Keratinocyte (primary cell): Measurements from ENCODE around the gene APCDD1L. TPM values are rescaled to one million over a fixed set of nuclear protein-coding genes. Genes with fewer than 3 reads are reported as not detected.

Source experiments
- DNase-seq: peaks from one replicate; pipeline ENCODE4 v3.0.0-alpha.2; 2011; ENCODE audit warnings: low read depth, missing footprints, low spot score
- FAIRE-seq: peaks from 2 replicates; lab custom pipeline; 2011; peaks lifted over from hg19 to GRCh38; lab: Jason Lieb, UNC
- H2AFZ ChIP-seq: 2 replicates; pipeline ENCODE4 v1.6.0; 2012; ENCODE audit warnings: low read length, control low read depth, inconsistent platforms; ENCODE audit not compliant: control insufficient read depth
- H3K27ac ChIP-seq: 2 replicates; pipeline ENCODE4 v1.5.1; 2011; ENCODE audit warnings: low read length; ENCODE audit not compliant: control insufficient read depth, insufficient read depth
- H3K27me3 ChIP-seq: 3 replicates; pipeline ENCODE4 v1.6.0; 2011; ENCODE audit warnings: low read length; ENCODE audit not compliant: control insufficient read depth, insufficient read depth; ENCODE audit errors: extremely low read depth
- H3K36me3 ChIP-seq, 2 experiments: 2 replicates in 1 of 2; 3 replicates in 1 of 2; pipeline ENCODE4 v1.5.1; 2011; ENCODE audit warnings: low read length in 2 of 2, mild to moderate bottlenecking in 1 of 2; ENCODE audit not compliant: control insufficient read depth in 2 of 2, insufficient read depth in 2 of 2; ENCODE audit errors: extremely low read depth in 1 of 2
- H3K4me1 ChIP-seq: 3 replicates; pipeline ENCODE4 v1.5.1; 2011; ENCODE audit warnings: low read length; ENCODE audit not compliant: control insufficient read depth, insufficient read depth; ENCODE audit errors: extremely low read depth
- H3K4me2 ChIP-seq: 3 replicates; pipeline ENCODE4 v1.6.0; 2011; ENCODE audit warnings: low read depth, low read length; ENCODE audit not compliant: control insufficient read depth, insufficient read depth; ENCODE audit errors: extremely low read depth
- H3K4me3 ChIP-seq, 3 experiments: fragments of 200-600 bp in 1 of 3; sonication (generic) in 1 of 3; 2 replicates in 2 of 3; 3 replicates in 1 of 3; pipeline ENCODE4 v1.5.1; 2011 to 2016; ENCODE audit warnings: low read length in 3 of 3, mild to moderate bottlenecking in 3 of 3, control low read depth in 2 of 3, inconsistent platforms in 1 of 3, low read depth in 1 of 3, mixed read lengths in 1 of 3, mixed run types in 1 of 3, moderate library complexity in 1 of 3; ENCODE audit not compliant: control insufficient read depth in 2 of 3, insufficient read depth in 2 of 3; ENCODE audit errors: extremely low read depth in 1 of 3
- H3K79me2 ChIP-seq: 2 replicates; pipeline ENCODE4 v1.6.0; 2012; ENCODE audit warnings: low read length; ENCODE audit not compliant: control insufficient read depth, insufficient read depth
- H3K9ac ChIP-seq: 3 replicates; pipeline ENCODE4 v1.6.0; 2011; ENCODE audit warnings: low read length; ENCODE audit not compliant: control insufficient read depth, insufficient read depth; ENCODE audit errors: extremely low read depth
- H3K9me1 ChIP-seq: 3 replicates; pipeline ENCODE4 v1.6.0; 2011; ENCODE audit warnings: low read length; ENCODE audit not compliant: control insufficient read depth, insufficient read depth; ENCODE audit errors: extremely low read depth
- H3K9me3 ChIP-seq: 2 replicates; pipeline ENCODE4 v1.5.1; 2012; ENCODE audit warnings: low read depth, low read length; ENCODE audit not compliant: control insufficient read depth
- H4K20me1 ChIP-seq: 3 replicates; pipeline ENCODE4 v1.6.0; 2011; ENCODE audit warnings: low read length; ENCODE audit not compliant: control insufficient read depth, insufficient read depth; ENCODE audit errors: extremely low read depth
- EZH2 ChIP-seq: IDR thresholded peaks from one replicate; pipeline ENCODE4 v1.6.1; 2012; ENCODE audit warnings: inconsistent platforms, mild to moderate bottlenecking, low read length, moderate library complexity
- dilution Hi-C: fragments of 300-500 bp; cut with MboI; formaldehyde crosslinking; loops from one replicate; pipeline ENCODE4 v1.7.0; 2020; ENCODE audit warnings: low sequenced_read_pairs; ENCODE audit not compliant: extremely low pct_ligation_motif_present
- polyA plus RNA-seq, 5 experiments: library from polyadenylated mRNA; depleted of rRNA in 3 of 5; stranded (reverse) in 3 of 5; stranded (forward) in 1 of 5; unstranded in 1 of 5; fragments of >200 nt; gene quantifications; 1 replicate in 1 of 5; 2 replicates in 3 of 5; 3 replicates in 1 of 5; pipeline versions ENCODE4 v1.2.1 to v1.2.3, GENCODE V29; 2011 to 2012; ENCODE audit warnings: missing spikeins in 2 of 5, low read depth in 1 of 5, low replicate concordance in 1 of 5
- TF ChIP-seq, protein P1 (sequence below), 3 experiments: IDR thresholded peaks in 1 of 3; conservative IDR thresholded peaks in 1 of 3; optimal IDR thresholded peaks in 1 of 3; 2 replicates in 2 of 3; 3 replicates in 1 of 3; pipeline versions ENCODE3 to v1.5.1; 2011; ENCODE audit warnings: low read length in 3 of 3, mild to moderate bottlenecking in 3 of 3, moderate library complexity in 2 of 3, control low read depth in 1 of 3, inconsistent platforms in 1 of 3; ENCODE audit not compliant: insufficient read depth in 2 of 3; ENCODE audit errors: extremely low read depth in 1 of 3

APCDD1L gene
- polyA plus RNA-seq, 1 donor (not counting 4 experiments of a cell fraction or from before 2014, with no cell fraction given) = 0.67 TPM

DNA sequence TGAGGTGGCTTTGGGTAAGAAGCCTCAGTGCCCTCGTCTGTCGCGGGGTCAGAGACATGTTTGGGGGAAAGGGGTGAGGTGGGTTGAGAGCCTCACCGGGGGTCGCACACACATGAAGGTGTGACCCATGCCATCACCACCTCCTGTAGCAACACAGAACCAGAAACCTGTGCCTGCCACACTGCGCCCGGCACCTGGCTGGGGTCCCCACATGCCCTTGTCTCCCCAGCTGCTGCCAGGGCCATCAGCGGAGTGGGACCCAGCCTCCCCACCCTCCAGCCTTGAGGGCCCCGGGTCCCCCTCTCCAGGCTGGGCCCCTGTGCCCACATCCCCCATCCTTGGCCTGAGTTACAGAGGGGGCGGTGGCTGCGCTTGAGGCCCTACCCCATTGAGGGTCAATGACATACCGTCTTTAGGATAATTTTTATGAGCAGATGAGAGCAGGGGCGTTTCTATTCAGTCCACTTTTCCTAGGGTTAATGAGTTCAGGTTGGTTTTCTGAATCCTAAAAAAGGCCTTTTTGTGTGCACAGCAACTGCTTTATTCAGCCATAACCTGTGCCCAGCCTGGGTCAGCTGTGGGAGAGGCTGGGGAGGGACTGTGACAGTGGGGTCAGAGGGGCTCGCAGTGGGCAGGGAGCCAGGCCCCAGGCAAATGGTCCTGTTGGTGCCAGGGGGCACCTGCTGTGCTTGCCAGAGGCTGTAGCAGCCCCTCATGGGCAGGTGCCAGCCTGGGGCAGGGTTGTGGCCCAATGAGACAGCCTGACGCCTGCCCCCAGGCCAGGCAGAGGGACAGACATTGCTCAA, 19.4 kb downstream of the APCDD1L start:
- DNase-seq (no peak), FAIRE-seq (no peak)

DNA sequence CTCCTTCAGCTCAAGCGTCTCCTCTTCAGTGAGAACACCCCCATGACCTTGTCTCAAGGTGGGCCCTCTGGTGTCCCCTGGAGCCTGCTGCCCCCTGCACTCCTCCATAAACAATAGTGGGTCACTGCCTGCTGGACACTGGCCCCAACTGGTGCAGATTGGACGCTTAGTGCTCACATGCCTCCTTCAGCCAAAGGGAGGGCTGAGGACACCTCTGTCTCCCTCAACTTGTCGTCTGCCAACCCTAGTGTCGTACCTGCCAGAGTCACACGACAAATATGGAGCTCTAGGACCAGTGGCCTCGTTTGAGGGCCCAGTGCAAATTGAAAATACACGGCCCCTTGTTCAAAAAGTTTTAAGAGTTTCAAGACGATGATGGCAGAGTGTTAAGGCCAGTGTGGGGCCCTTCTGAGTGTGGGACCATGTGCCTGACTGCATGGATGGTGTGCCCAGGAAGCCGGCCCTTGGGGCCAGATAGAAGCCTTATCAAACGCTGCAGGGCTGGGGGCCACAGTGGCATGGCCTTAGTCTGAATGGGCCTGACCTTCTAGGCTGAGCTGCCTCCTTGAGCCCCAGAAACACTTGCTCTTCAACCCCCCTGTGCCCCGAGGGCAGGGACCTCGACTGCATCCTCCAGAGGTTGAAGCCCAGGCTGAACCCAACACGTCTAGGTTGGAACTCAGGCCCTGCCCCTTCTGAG, 20.1 kb downstream of the APCDD1L start:
- Histone ChIP-seq H4K20me1 (no peaks in the 10 kb centered on the region), H3K36me3 (no peaks in the 10 kb centered on the region), H3K4me1 (no peaks in the 10 kb centered on the region), H3K27me3 (no peaks in the 10 kb centered on the region), H3K4me2 (no peak overlapping the region), H3K9me3 (peaks cover 2% of the 10 kb centered on the region), H3K79me2 (no peaks in the 10 kb centered on the region), H3K27ac (no peak overlapping the region), H2AFZ (no peak overlapping the region), H3K4me3 (no peak overlapping the region), H3K9ac (no peak overlapping the region), H3K9me1 (no peaks in the 10 kb centered on the region)
- dilution Hi-C loops = no loop called here
- FAIRE-seq (no peak), DNase-seq (no peak)
- TF ChIP-seq, protein P1, sequence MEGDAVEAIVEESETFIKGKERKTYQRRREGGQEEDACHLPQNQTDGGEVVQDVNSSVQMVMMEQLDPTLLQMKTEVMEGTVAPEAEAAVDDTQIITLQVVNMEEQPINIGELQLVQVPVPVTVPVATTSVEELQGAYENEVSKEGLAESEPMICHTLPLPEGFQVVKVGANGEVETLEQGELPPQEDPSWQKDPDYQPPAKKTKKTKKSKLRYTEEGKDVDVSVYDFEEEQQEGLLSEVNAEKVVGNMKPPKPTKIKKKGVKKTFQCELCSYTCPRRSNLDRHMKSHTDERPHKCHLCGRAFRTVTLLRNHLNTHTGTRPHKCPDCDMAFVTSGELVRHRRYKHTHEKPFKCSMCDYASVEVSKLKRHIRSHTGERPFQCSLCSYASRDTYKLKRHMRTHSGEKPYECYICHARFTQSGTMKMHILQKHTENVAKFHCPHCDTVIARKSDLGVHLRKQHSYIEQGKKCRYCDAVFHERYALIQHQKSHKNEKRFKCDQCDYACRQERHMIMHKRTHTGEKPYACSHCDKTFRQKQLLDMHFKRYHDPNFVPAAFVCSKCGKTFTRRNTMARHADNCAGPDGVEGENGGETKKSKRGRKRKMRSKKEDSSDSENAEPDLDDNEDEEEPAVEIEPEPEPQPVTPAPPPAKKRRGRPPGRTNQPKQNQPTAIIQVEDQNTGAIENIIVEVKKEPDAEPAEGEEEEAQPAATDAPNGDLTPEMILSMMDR (optimal IDR thresholded peaks at IDR 0.05 in 1 of 3, IDR thresholded peaks at IDR 0.05 in 1 of 3, conservative IDR thresholded peaks at IDR 0.05 in 1 of 3; ENCODE audit: extremely low read depth in 1 of 3, insufficient read depth in 2 of 3, low read length in 3 of 3) = no peak
- no peak for TF ChIP-seq EZH2

More for the DNA sequence above, 19.4 kb downstream of the APCDD1L start:
- Histone ChIP-seq H3K4me1 (no peaks in the 10 kb centered on the region), H3K4me2 (no peak overlapping the region), H3K27ac (no peak overlapping the region), H3K36me3 (no peaks in the 10 kb centered on the region), H3K9ac (no peak overlapping the region), H3K79me2 (no peaks in the 10 kb centered on the region), H2AFZ (no peak overlapping the region), H3K27me3 (no peaks in the 10 kb centered on the region), H3K9me1 (no peaks in the 10 kb centered on the region), H3K4me3 (no peak overlapping the region), H4K20me1 (no peaks in the 10 kb centered on the region), H3K9me3 (no peaks in the 10 kb centered on the region)
- TF ChIP-seq EZH2 = no peak
- TF ChIP-seq, protein P1 (optimal IDR thresholded peaks at IDR 0.05 in 1 of 3, IDR thresholded peaks at IDR 0.05 in 1 of 3, conservative IDR thresholded peaks at IDR 0.05 in 1 of 3; ENCODE audit: extremely low read depth in 1 of 3, insufficient read depth in 2 of 3, low read length in 3 of 3) = no peak
- dilution Hi-C loops = no loop called here
